ENCODE data around the gene CFLAR.
"Not testable (repeated sequence)": the region's sequence is repeated elsewhere in the genome, so short reads cannot be mapped to it uniquely, and the experiment has no call there.

The CFLAR gene

GRCh38 chr2:201118961-201119854 is 3.2 kb downstream of the CFLAR start:
- DNase-seq (ENCODE audit: low read depth, low spot score) = no peak

- no peak for DNase-seq (ENCODE audit: low read depth, low spot score)
These were observed 6.3 kb downstream of the CFLAR start for GRCh38 chr2:201122276-201122675.

GRCh38 chr2:201126308-201127151 is 10.6 kb downstream of the CFLAR start:
- DNase-seq (ENCODE audit: low read depth, low spot score) = no peak

GRCh38 chr2:201127152-201127511 is 11.2 kb downstream of the CFLAR start:
- no peak for DNase-seq (ENCODE audit: low read depth, low spot score)

GRCh38 chr2:201127570-201127969 is 11.6 kb downstream of the CFLAR start:
- no peak for DNase-seq (ENCODE audit: low read depth, low spot score)

- DNase-seq (ENCODE audit: low read depth, low spot score) = no peak
These were observed 12.1 kb downstream of the CFLAR start for GRCh38 chr2:201128033-201128432.

- no peak for DNase-seq (ENCODE audit: low read depth, low spot score)
These were observed 13.1 kb downstream of the CFLAR start for GRCh38 chr2:201128933-201129505.

GRCh38 chr2:201130524-201131186 is 14.7 kb downstream of the CFLAR start:
- no peak for DNase-seq (ENCODE audit: low read depth, low spot score)

- no peak for DNase-seq (ENCODE audit: low read depth, low spot score)
These were observed 16.6 kb downstream of the CFLAR start for GRCh38 chr2:201132518-201132917.

- no peak for DNase-seq (ENCODE audit: low read depth, low spot score)
These were observed 19.4 kb downstream of the CFLAR start for GRCh38 chr2:201135386-201135785.

GRCh38 chr2:201136889-201137321 is 20.9 kb downstream of the CFLAR start:
- no peak for DNase-seq (ENCODE audit: low read depth, low spot score)

GRCh38 chr2:201137505-201138400 is 21.8 kb downstream of the CFLAR start:
- no peak for DNase-seq (ENCODE audit: low read depth, low spot score)

- no peak for DNase-seq (ENCODE audit: low read depth, low spot score)
These were observed 22.5 kb downstream of the CFLAR start for GRCh38 chr2:201138401-201138970.

GRCh38 chr2:201138986-201139781 is 23.2 kb downstream of the CFLAR start:
- not testable (repeated sequence) for DNase-seq (ENCODE audit: low read depth, low spot score)

- DNase-seq (ENCODE audit: low read depth, low spot score) = no peak
These were observed 24.1 kb downstream of the CFLAR start for GRCh38 chr2:201139836-201140604.

GRCh38 chr2:201144101-201145051 is 28.4 kb downstream of the CFLAR start:
- no peak for DNase-seq (ENCODE audit: low read depth, low spot score)

- DNase-seq (ENCODE audit: low read depth, low spot score) = no peak
These were observed 32.5 kb downstream of the CFLAR start for GRCh38 chr2:201148434-201148990.

Measured in iPS DF 19.7 (cell line).